IMR-90 (cell line): Measurements from ENCODE around the gene RNF114.

ENCODE experiments used
- CEBPB ChIP-seq: IDR thresholded peaks from 2 replicates; pipeline ENCODE4 v1.6.1; 2012; ENCODE audit warnings: low read depth, low read length, improper control_type of control experiment
- CHD1 ChIP-seq: IDR thresholded peaks from 2 replicates; pipeline ENCODE4 v1.6.1; 2012; ENCODE audit warnings: low read depth, low read length, improper control_type of control experiment
- MAZ ChIP-seq: IDR thresholded peaks from 2 replicates; pipeline ENCODE4 v1.6.1; 2012; ENCODE audit warnings: low read depth, mild to moderate bottlenecking, low read length, improper control_type of control experiment, moderate library complexity, borderline replicate concordance
- MXI1 ChIP-seq: IDR thresholded peaks from 2 replicates; pipeline ENCODE4 v1.6.1; 2012; ENCODE audit warnings: low read depth, mild to moderate bottlenecking, low read length, moderate library complexity, borderline replicate concordance
- NFE2L2 ChIP-seq: fragments of 150-350 bp; IDR thresholded peaks from 2 replicates; pipeline ENCODE4 v1.6.1; 2016; ENCODE audit warnings: low read depth, mild to moderate bottlenecking, low read length
- POLR2A ChIP-seq: IDR thresholded peaks from 2 replicates; pipeline ENCODE4 v1.6.1; 2012; ENCODE audit warnings: mild to moderate bottlenecking, low read depth, low read length
- RAD21 ChIP-seq: IDR thresholded peaks from 2 replicates; pipeline ENCODE4 v1.6.1; 2012; ENCODE audit warnings: low read length, improper control_type of control experiment
- RCOR1 ChIP-seq: IDR thresholded peaks from 2 replicates; pipeline ENCODE4 v1.6.1; 2012; ENCODE audit warnings: mild to moderate bottlenecking, low read length, improper control_type of control experiment; ENCODE audit not compliant: insufficient replicate concordance
- SMC3 ChIP-seq: fragments of 150-350 bp; IDR thresholded peaks from 2 replicates; pipeline ENCODE4 v1.6.1; 2016; ENCODE audit warnings: low read depth, mild to moderate bottlenecking, antibody characterized with exemption, low read length, moderate library complexity
- TF ChIP-seq, protein P1 (sequence below): conservative IDR thresholded peaks from 2 replicates; pipeline ENCODE4 v1.5.1; 2012; ENCODE audit warnings: mild to moderate bottlenecking, low read depth, low read length, improper control_type of control experiment
- TF ChIP-seq, protein P2 (sequence below): fragments of 150-350 bp; IDR thresholded peaks from 2 replicates; pipeline ENCODE4 v1.6.1; 2017; ENCODE audit warnings: mild to moderate bottlenecking, antibody characterized with exemption, low read length, low read depth

DNA sequence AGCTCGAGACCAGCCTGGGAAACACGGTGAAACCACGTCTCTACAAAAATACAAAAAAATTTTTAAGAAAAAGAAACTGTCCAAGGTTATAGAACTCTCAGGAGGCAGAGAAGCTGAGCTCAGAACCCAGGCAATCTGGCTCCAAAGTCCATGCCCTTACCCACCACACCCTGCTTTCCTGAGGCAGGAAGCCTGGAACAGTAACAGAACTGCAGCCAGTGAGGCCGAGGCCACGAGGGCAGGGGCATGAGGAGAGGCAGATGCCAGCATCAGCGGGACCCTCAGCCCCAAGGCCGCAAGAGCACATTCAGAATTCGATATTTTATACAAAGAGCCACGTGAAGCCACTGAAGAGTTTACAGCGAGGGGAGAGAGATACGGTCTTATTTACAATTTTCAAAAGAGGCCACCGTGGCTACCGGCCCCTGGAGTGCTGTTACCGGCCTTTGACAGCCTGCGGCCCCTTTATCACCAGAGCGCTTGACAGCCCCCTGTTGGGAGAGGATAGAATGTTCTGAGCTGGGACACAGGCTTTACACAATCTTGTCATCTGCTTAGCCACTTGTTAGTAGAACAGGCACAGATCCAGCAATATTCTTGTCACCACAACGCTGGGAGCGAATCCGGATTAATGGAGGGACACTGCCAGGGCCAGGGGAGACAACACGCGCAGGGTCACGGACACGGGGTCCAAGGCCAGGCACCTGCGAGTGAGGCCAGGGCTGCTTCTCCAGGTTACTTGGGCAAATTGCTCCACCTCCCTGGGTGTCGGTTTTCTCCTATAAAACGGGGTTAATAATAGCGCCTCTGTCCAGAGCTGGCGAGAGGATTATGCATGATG, 26.5 kb upstream of the RNF114 start:
- no peak for TF ChIP-seq MAZ
- TF ChIP-seq, protein P1, sequence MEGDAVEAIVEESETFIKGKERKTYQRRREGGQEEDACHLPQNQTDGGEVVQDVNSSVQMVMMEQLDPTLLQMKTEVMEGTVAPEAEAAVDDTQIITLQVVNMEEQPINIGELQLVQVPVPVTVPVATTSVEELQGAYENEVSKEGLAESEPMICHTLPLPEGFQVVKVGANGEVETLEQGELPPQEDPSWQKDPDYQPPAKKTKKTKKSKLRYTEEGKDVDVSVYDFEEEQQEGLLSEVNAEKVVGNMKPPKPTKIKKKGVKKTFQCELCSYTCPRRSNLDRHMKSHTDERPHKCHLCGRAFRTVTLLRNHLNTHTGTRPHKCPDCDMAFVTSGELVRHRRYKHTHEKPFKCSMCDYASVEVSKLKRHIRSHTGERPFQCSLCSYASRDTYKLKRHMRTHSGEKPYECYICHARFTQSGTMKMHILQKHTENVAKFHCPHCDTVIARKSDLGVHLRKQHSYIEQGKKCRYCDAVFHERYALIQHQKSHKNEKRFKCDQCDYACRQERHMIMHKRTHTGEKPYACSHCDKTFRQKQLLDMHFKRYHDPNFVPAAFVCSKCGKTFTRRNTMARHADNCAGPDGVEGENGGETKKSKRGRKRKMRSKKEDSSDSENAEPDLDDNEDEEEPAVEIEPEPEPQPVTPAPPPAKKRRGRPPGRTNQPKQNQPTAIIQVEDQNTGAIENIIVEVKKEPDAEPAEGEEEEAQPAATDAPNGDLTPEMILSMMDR: no peak; the same call in 1 of the 2 replicates
- TF ChIP-seq CEBPB: no peak
- no peak for TF ChIP-seq POLR2A
- no peak for TF ChIP-seq RCOR1
- no peak for TF ChIP-seq SMC3
- TF ChIP-seq MXI1: no peak
- no peak for TF ChIP-seq RAD21
- TF ChIP-seq, protein P2, sequence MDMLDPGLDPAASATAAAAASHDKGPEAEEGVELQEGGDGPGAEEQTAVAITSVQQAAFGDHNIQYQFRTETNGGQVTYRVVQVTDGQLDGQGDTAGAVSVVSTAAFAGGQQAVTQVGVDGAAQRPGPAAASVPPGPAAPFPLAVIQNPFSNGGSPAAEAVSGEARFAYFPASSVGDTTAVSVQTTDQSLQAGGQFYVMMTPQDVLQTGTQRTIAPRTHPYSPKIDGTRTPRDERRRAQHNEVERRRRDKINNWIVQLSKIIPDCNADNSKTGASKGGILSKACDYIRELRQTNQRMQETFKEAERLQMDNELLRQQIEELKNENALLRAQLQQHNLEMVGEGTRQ: no peak
- no peak for TF ChIP-seq NFE2L2
- no peak for TF ChIP-seq CHD1
